ENCODE results near the gene CCNF. TPM values are rescaled to one million over a fixed set of nuclear protein-coding genes. Genes with fewer than 3 reads are reported as not detected.
A peak's percentile ranks its signal among the peaks of the same experiment; 100 is the strongest.

The CCNF gene
- total and polyA plus RNA-seq, 2 of the 4 experiments (the other 2 are of a cell fraction) = 8.2 to 20.1 TPM

- ChIA-PET POLR2A (ENCODE audit: unreplicated experiment) (interaction anchor here (0.6 to 1.0 kb wide), 2 partner anchors 17 to 41 kb away, joined by 3 to 8 read pairs; no protein-coding TSS in a partner anchor), CTCF (no interaction called here)
- in situ Hi-C loops (cut with MboI; ENCODE audit: low sequenced_read_pairs) (no loop called here), intact Hi-C loops (cut with micrococcal nuclease) (no loop called here), dilution Hi-C loops (cut with HindIII; ENCODE audit: low sequenced_read_pairs, unreplicated experiment) (no loop called here)
- H3K9ac ChIP-seq (ENCODE audit: low read depth, low read length) = no peak within 1 kb of the TSS
- H3K14ac ChIP-seq (replicated peaks; ENCODE audit: low read depth, low read length) = peak within 1 kb of the TSS; percentile 66; the same call in 1 of the 2 replicates
- H2AFZ ChIP-seq (replicated peaks; ENCODE audit: low read length, poor library complexity) = peak within 1 kb of the TSS; percentile 78
- H3K4ac ChIP-seq (ENCODE audit: low read depth, low read length) = 0 out of 2 replicates have a peak within 1 kb of the TSS, but pooled peaks have one; percentile 7
- H3K9me1 ChIP-seq (ENCODE audit: insufficient read depth, low read length) = peaks cover 8% of the 10 kb centered on the region
- WGBS, 2 experiments (ENCODE audit: extremely low coverage in 2 of 2, insufficient read length in 1 of 2) = 4% methylated on average over 26 of the region's 59 CpGs; no CpG with 5 or more reads in 1 of the 2 experiments
- no TSS peak for BruUV-seq (replicated peaks)
- H3K4me1 ChIP-seq (ENCODE audit: control insufficient read depth, insufficient read depth, low read length) = peaks cover 24% of the 10 kb centered on the region
- H3K36me3 ChIP-seq (ENCODE audit: control insufficient read depth, insufficient read depth, low read length) = no peaks in the 10 kb centered on the region
- peak within 1 kb of the TSS; percentile 27 for H3K4me3 ChIP-seq (ENCODE audit: insufficient read depth, low read depth, low read length)
- no peak within 1 kb of the TSS for H2BK120ac ChIP-seq (ENCODE audit: low read depth, low read length)
- peak within 1 kb of the TSS; percentile 24; the same call in 1 of the 2 replicates for H3K23ac ChIP-seq (ENCODE audit: low read depth, low read length)
- no peaks in the 10 kb centered on the region; the same call in 1 of the 2 replicates for H3K27me3 ChIP-seq (ENCODE audit: control insufficient read depth, insufficient read depth, low read length)
- DNase-seq (no peak), ATAC-seq (ENCODE audit: low read depth) (peak; percentile 2)
- H4K5ac ChIP-seq (ENCODE audit: low read depth, low read length) = peak within 1 kb of the TSS; percentile 25; the same call in 1 of the 2 replicates
- no peaks in the 10 kb centered on the region for H3K9me3 ChIP-seq (ENCODE audit: control insufficient read depth, insufficient read depth, low read length)
- peaks cover 10 to 33% of the 10 kb centered on the region in 2 experiments; a peak in 2 of 4 replicates for H3K79me1 ChIP-seq (ENCODE audit: low read depth in 1 of 2, low read length in 2 of 2)
- H2BK5ac ChIP-seq (ENCODE audit: low read depth, low read length, poor library complexity, severe bottlenecking) = no peak within 1 kb of the TSS
- TF ChIP-seq RAD21 (IDR thresholded peaks at IDR 0.05; ENCODE audit: low read length) = no peak
- TF ChIP-seq CHD1 (IDR thresholded peaks at IDR 0.05; ENCODE audit: low read depth, low read length) = no peak
- peak; percentile 51; the same call in 1 of the 2 replicates for TF ChIP-seq MAZ (IDR thresholded peaks at IDR 0.05; ENCODE audit: borderline replicate concordance, low read depth, low read length)
- H4K8ac ChIP-seq (ENCODE audit: low read depth in 2 of 2, low read length in 2 of 2) = peak within 1 kb of the TSS in 1 of 2 experiments; percentile 6; a peak in 1 of 4 replicates
- peak within 1 kb of the TSS; percentile 88 for H2AK9ac ChIP-seq (replicated peaks; ENCODE audit: low read depth, low read length, poor library complexity)
- no peak within 1 kb of the TSS for H3K27ac ChIP-seq (ENCODE audit: insufficient read depth, low read length)
- H3K56ac ChIP-seq (ENCODE audit: extremely low read depth, insufficient read depth, low read length) = no peak within 1 kb of the TSS
- H3K4me2 ChIP-seq (ENCODE audit: low read depth, low read length) = peak within 1 kb of the TSS; percentile 57
- H4K91ac ChIP-seq (ENCODE audit: insufficient read depth, low read depth, low read length) = peak within 1 kb of the TSS; percentile 17; the same call in 1 of the 2 replicates
- no peak within 1 kb of the TSS for H3K18ac ChIP-seq (ENCODE audit: low read depth, low read length)
- peak within 1 kb of the TSS; percentile 0; the same call in 1 of the 2 replicates for H2AK5ac ChIP-seq (ENCODE audit: low read depth, low read length)
- no peak within 1 kb of the TSS for H2BK20ac ChIP-seq (ENCODE audit: low read depth, low read length)
- H2BK15ac ChIP-seq (ENCODE audit: low read depth, low read length) = no peak within 1 kb of the TSS
- peaks cover 10% of the 10 kb centered on the region for H4K20me1 ChIP-seq (ENCODE audit: insufficient read depth, low read length)
These were observed 41.9 kb downstream of the CCNF start, which contains the start of gene NTN3 for GRCh38 chr16:2471016-2471652. TSS of gene NTN3 (plus strand) at chr16:2471297. CDS start at chr16:2471702, 405 bp downstream.

All from IMR-90 (cell line).